ENCODE results near the gene MYO10. TPM values are rescaled to one million over a fixed set of nuclear protein-coding genes. Genes with fewer than 3 reads are reported as not detected.

Gene MYO10
- total and polyA plus RNA-seq, 2 of the 8 experiments (the other 6 are each of a cell fraction or from before 2014, with no cell fraction given) = 21.5 to 107 TPM

DNA sequence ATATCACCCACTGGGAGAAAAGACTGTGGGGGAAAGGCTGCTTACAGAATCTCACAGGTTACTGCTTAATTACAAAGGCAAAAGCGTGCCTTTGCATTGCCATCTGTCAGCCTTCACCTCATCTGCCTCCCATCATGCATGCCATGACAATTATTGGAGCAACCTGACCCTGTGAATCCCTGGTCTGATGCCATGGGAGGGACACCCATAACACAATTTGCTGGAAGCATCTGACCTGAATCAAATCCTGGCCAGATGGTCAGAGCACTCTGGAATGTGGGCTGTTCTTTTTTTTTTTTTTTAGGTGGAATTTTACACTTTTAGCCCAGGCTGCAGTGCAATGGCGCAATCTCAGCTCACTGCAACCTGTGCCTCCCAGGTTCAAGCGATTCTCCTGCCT, 307.7 kb downstream of the MYO10 start (continued):
- TF ChIP-seq EZH2 (IDR thresholded peaks at IDR 0.05; ENCODE audit: low read depth, low read length, severe bottlenecking) = no peak
